SK-N-SH (cell line): Measurements from ENCODE around the gene SGPL1. TPM values are rescaled to one million over a fixed set of nuclear protein-coding genes. Genes with fewer than 3 reads are reported as not detected.
A peak's percentile ranks its signal among the peaks of the same experiment; 100 is the strongest.

Experiments used
- CTCF ChIA-PET: fragments of 300-600, 350-600 bp; formaldehyde crosslinking; extraction: SDS; loops from one replicate; lab custom pipeline; 2021; lab: Yijun Ruan, JAX
- POLR2A ChIA-PET: fragments of 350-600 bp; sonication (Branson Sonifier 250); formaldehyde crosslinking; extraction: SDS; loops from one replicate; lab custom pipeline; 2020; ENCODE audit warnings: antibody characterized with exemption, inconsistent platforms; lab: Yijun Ruan, JAX
- DNase-seq: peaks from one replicate; pipeline ENCODE4 v3.0.0; 2012
- H2AFZ ChIP-seq: fragments of 200-600 bp; sonication (generic); 2 replicates; pipeline ENCODE4 v1.8.1; 2016; ENCODE audit warnings: antibody characterized with exemption, mild to moderate bottlenecking, low read depth
- H3F3A ChIP-seq: fragments of 200-600 bp; sonication (generic); replicated peaks from 2 replicates; pipeline ENCODE3; 2016; ENCODE audit warnings: antibody characterized with exemption, mild to moderate bottlenecking; ENCODE audit not compliant: insufficient read depth
- H3K27ac ChIP-seq, 2 experiments: fragments of 200-500 bp in 1 of 2; fragments of 200-600 bp in 1 of 2; sonication (Bioruptor generic) in 1 of 2; sonication (generic), shearing (Covaris generic) in 1 of 2; 2 replicates each; pipeline versions ENCODE4 v1.5.1 to v1.6.1; 2014 to 2016; ENCODE audit warnings: low read depth in 2 of 2, inconsistent platforms in 1 of 2, low read length in 1 of 2, mild to moderate bottlenecking in 1 of 2, mixed read lengths in 1 of 2
- H3K27me3 ChIP-seq: fragments of 200-600 bp; sonication (generic), shearing (Covaris generic); 2 replicates; pipeline ENCODE4 v1.6.1; 2016; ENCODE audit warnings: mixed run types; ENCODE audit not compliant: insufficient read depth
- H3K36me3 ChIP-seq, 2 experiments: fragments of 200-500 bp in 1 of 2; fragments of 200-600 bp in 1 of 2; sonication (Bioruptor generic) in 1 of 2; sonication (generic) in 1 of 2; replicated peaks in 1 of 2; 2 replicates each; pipeline versions ENCODE3 to v1.5.1; 2014 to 2016; ENCODE audit warnings: low read length in 1 of 2, mild to moderate bottlenecking in 1 of 2; ENCODE audit not compliant: insufficient read depth in 2 of 2, control insufficient read depth in 1 of 2
- H3K4me1 ChIP-seq, 2 experiments: fragments of 200-500 bp in 1 of 2; fragments of 200-600 bp in 1 of 2; sonication (Bioruptor generic) in 1 of 2; sonication (generic), shearing (Covaris generic) in 1 of 2; 2 replicates each; pipeline versions ENCODE4 v1.5.1 to v1.6.1; 2014 to 2016; ENCODE audit warnings: low read depth in 1 of 2, low read length in 1 of 2, mixed run types in 1 of 2; ENCODE audit not compliant: insufficient read depth in 2 of 2, control insufficient read depth in 1 of 2
- H3K4me2 ChIP-seq: fragments of 200-600 bp; sonication (generic), shearing (Covaris generic); 2 replicates; pipeline ENCODE4 v1.6.1; 2017; ENCODE audit warnings: mixed run types
- H3K4me3 ChIP-seq, 2 experiments: fragments of 200-500 bp in 1 of 2; fragments of 200-600 bp in 1 of 2; sonication (Bioruptor generic) in 1 of 2; sonication (generic), shearing (Covaris generic) in 1 of 2; 2 replicates each; pipeline versions ENCODE4 v1.5.1 to v1.8.1; 2014 to 2016; ENCODE audit warnings: low read depth in 2 of 2, inconsistent platforms in 1 of 2, low read length in 1 of 2, mild to moderate bottlenecking in 1 of 2, mixed read lengths in 1 of 2, moderate library complexity in 1 of 2
- H3K79me2 ChIP-seq: fragments of 200-600 bp; sonication (generic); 2 replicates; pipeline ENCODE4 v1.8.1; 2017; ENCODE audit warnings: mild to moderate bottlenecking; ENCODE audit not compliant: insufficient read depth
- H3K9ac ChIP-seq: fragments of 200-600 bp; sonication (generic); 2 replicates; pipeline ENCODE4 v1.6.1; 2017; ENCODE audit warnings: mixed run types
- H3K9me2 ChIP-seq: fragments of 200-600 bp; sonication (generic); 2 replicates; pipeline ENCODE4 v1.6.1; 2017; ENCODE audit warnings: mixed run types
- H3K9me3 ChIP-seq: fragments of 200-600 bp; sonication (generic); 2 replicates; pipeline ENCODE4 v1.6.1; 2017; ENCODE audit warnings: mixed run types, mild to moderate bottlenecking, moderate library complexity
- H4K20me1 ChIP-seq: fragments of 200-600 bp; sonication (generic); 2 replicates; pipeline ENCODE4 v1.6.1; 2017; ENCODE audit warnings: mild to moderate bottlenecking, mixed run types; ENCODE audit not compliant: insufficient read depth
- CHD2 ChIP-seq: fragments of 150-350 bp; IDR thresholded peaks from 2 replicates; pipeline ENCODE4 v1.6.1; 2018; ENCODE audit warnings: low read length; ENCODE audit not compliant: partially characterized antibody
- CTCF ChIP-seq: fragments of 200-600 bp; sonication (generic); IDR thresholded peaks from 2 replicates; pipeline ENCODE4 v1.6.1; 2017; ENCODE audit warnings: antibody characterized with exemption, mild to moderate bottlenecking, moderate library complexity
- FOXM1 ChIP-seq: IDR thresholded peaks from 2 replicates; pipeline ENCODE4 v1.4.0; 2012; ENCODE audit warnings: low read depth, mild to moderate bottlenecking
- GABPA ChIP-seq: IDR thresholded peaks from 2 replicates; pipeline ENCODE4 v1.4.0; 2012; ENCODE audit warnings: low read depth, mild to moderate bottlenecking
- IRF3 ChIP-seq: fragments of 150-350 bp; IDR thresholded peaks from 2 replicates; pipeline ENCODE4 v1.6.1; 2016; ENCODE audit warnings: mild to moderate bottlenecking, low read depth, low read length
- JUND ChIP-seq: IDR thresholded peaks from 2 replicates; pipeline ENCODE4 v1.4.0; 2012
- MAX ChIP-seq: IDR thresholded peaks from 2 replicates; pipeline ENCODE4 v1.4.0; 2012; ENCODE audit warnings: low read depth
- NRF1 ChIP-seq: IDR thresholded peaks from 2 replicates; pipeline ENCODE4 v1.6.1; 2012; ENCODE audit warnings: low read depth, mild to moderate bottlenecking, low read length
- RAD21 ChIP-seq: IDR thresholded peaks from 2 replicates; pipeline ENCODE4 v1.6.1; 2012; ENCODE audit warnings: mild to moderate bottlenecking, low read length
- RCOR1 ChIP-seq: fragments of 150-350 bp; IDR thresholded peaks from 2 replicates; pipeline ENCODE4 v1.6.1; 2017; ENCODE audit warnings: antibody characterized with exemption, low read length
- SMC3 ChIP-seq: IDR thresholded peaks from 2 replicates; pipeline ENCODE4 v1.6.1; 2012; ENCODE audit warnings: low read depth, low read length, improper control_type of control experiment
- TAF1 ChIP-seq: IDR thresholded peaks from 2 replicates; pipeline ENCODE4 v1.6.1; 2012; ENCODE audit warnings: low read depth, mild to moderate bottlenecking, low read length, moderate library complexity, borderline replicate concordance
- TEAD4 ChIP-seq: IDR thresholded peaks from 2 replicates; pipeline ENCODE4 v1.4.0; 2012; ENCODE audit warnings: mild to moderate bottlenecking, borderline replicate concordance; ENCODE audit not compliant: insufficient read depth
- YY1 ChIP-seq: IDR thresholded peaks from 2 replicates; pipeline ENCODE4 v1.4.0; 2012; ENCODE audit warnings: low read depth, mild to moderate bottlenecking
- ZBTB33 ChIP-seq: IDR thresholded peaks from 2 replicates; pipeline ENCODE4 v1.4.0; 2012; ENCODE audit warnings: low read depth, borderline replicate concordance
- WGBS: methylation state at CpG from one replicate; pipeline ENCODE4 v1.1.6; 2017; ENCODE audit warnings: low lambda C conversion rate; 5-methylcytosine and 5-hydroxymethylcytosine counted together
- polyA plus RNA-seq, 3 experiments: library from polyadenylated mRNA; depleted of rRNA; stranded (reverse); fragments of >200 nt; gene quantifications; 2 replicates each; pipeline ENCODE4 v1.2.3, GENCODE V29; 2012
- TF ChIP-seq, protein P1 (sequence below): IDR thresholded peaks from 2 replicates; pipeline ENCODE4 v1.6.1; 2012; ENCODE audit warnings: mild to moderate bottlenecking, low read depth, low read length, moderate library complexity

Gene SGPL1, protein sequence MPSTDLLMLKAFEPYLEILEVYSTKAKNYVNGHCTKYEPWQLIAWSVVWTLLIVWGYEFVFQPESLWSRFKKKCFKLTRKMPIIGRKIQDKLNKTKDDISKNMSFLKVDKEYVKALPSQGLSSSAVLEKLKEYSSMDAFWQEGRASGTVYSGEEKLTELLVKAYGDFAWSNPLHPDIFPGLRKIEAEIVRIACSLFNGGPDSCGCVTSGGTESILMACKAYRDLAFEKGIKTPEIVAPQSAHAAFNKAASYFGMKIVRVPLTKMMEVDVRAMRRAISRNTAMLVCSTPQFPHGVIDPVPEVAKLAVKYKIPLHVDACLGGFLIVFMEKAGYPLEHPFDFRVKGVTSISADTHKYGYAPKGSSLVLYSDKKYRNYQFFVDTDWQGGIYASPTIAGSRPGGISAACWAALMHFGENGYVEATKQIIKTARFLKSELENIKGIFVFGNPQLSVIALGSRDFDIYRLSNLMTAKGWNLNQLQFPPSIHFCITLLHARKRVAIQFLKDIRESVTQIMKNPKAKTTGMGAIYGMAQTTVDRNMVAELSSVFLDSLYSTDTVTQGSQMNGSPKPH
- polyA plus RNA-seq (2012; rRNA removed), result 11.8 and 15.6 TPM in 2 replicates
- polyA plus RNA-seq (2012; cell fraction: cytosol; rRNA removed), result 14.3 and 14.7 TPM in 2 replicates
- polyA plus RNA-seq (2012; cell fraction: nucleus; rRNA removed), result 16.4 and 24.8 TPM in 2 replicates

DNA sequence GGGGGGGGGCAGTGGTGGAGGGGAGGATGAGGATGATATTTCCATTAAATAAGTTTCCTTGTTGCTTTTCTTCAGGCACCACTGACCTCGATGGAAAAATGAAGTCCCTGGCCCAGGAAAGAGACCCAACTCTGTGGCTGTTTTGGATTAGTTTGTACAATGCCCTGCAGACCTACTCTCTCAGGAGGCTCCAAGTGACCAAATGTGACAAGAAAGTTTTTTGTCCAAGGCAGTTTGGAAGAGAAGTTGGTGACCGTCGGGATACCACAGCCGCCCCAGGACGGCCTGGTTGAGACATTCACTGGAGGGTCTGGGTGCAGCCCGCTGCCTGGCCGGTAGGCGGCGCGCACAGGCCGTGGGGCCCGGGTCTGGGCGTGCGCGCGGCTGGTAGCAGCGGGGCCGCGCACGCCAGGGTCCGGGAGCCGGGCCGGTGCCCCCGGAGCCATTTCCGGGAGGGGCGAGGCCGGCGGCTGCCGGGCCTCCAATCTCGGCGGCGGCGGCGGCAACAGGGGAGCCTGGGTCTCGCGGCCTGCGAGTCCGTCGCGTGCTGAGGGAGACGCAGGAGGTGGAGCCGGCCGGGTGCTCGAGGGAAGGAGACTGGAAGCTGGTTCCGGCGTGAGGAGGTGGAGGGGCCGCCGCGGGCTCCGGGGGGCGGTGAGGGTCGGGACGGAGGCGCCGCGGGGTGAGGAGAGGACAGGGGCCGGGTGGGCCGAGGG lies at the start of gene SGPL1:
SGPL1 (plus strand) TSS at position 445 of the 716 bp plus-strand sequence. CDS start 906 bp downstream, outside the sequence.
- H3K9me3 ChIP-seq, result no peaks in the 10 kb centered on the region
- H3K27me3 ChIP-seq, result no peaks in the 10 kb centered on the region
- DNase-seq, result peak; percentile 99
- H4K20me1 ChIP-seq, result peaks cover 4% of the 10 kb centered on the region; the same call in 1 of the 2 replicates
- WGBS, result 32% methylated on average over 6 of the region's 58 CpGs
- no peak for TF ChIP-seq ZBTB33
- no peak for TF ChIP-seq JUND
- 0 out of 2 replicates have a peak, but pooled peaks have one; percentile 28 for TF ChIP-seq YY1
- no peak for TF ChIP-seq FOXM1
- peak; percentile 89 for TF ChIP-seq RAD21
- TF ChIP-seq CHD2, result peak; percentile 28
- no peak for TF ChIP-seq IRF3
- 0 out of 2 replicates have a peak, but pooled peaks have one; percentile 26 for TF ChIP-seq RCOR1
- peak; percentile 85 for TF ChIP-seq CTCF
- no peak for TF ChIP-seq TEAD4
- TF ChIP-seq NRF1, result peak; percentile 48; the same call in 1 of the 2 replicates
- TF ChIP-seq, protein P1, sequence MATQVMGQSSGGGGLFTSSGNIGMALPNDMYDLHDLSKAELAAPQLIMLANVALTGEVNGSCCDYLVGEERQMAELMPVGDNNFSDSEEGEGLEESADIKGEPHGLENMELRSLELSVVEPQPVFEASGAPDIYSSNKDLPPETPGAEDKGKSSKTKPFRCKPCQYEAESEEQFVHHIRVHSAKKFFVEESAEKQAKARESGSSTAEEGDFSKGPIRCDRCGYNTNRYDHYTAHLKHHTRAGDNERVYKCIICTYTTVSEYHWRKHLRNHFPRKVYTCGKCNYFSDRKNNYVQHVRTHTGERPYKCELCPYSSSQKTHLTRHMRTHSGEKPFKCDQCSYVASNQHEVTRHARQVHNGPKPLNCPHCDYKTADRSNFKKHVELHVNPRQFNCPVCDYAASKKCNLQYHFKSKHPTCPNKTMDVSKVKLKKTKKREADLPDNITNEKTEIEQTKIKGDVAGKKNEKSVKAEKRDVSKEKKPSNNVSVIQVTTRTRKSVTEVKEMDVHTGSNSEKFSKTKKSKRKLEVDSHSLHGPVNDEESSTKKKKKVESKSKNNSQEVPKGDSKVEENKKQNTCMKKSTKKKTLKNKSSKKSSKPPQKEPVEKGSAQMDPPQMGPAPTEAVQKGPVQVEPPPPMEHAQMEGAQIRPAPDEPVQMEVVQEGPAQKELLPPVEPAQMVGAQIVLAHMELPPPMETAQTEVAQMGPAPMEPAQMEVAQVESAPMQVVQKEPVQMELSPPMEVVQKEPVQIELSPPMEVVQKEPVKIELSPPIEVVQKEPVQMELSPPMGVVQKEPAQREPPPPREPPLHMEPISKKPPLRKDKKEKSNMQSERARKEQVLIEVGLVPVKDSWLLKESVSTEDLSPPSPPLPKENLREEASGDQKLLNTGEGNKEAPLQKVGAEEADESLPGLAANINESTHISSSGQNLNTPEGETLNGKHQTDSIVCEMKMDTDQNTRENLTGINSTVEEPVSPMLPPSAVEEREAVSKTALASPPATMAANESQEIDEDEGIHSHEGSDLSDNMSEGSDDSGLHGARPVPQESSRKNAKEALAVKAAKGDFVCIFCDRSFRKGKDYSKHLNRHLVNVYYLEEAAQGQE, result no peak; the same call in 1 of the 2 replicates
- peak; percentile 74 for TF ChIP-seq TAF1
- TF ChIP-seq MAX, result 0 out of 2 replicates have a peak, but pooled peaks have one; percentile 9
- peak; percentile 42; the same call in 1 of the 2 replicates for TF ChIP-seq GABPA
- peak; percentile 96 for TF ChIP-seq SMC3
- POLR2A ChIA-PET, result interaction anchor here (1.3 to 2.1 kb wide), 2 partner anchors 59 to 72 kb away, joined by 3 to 10 read pairs; partner anchors contain the start of gene PCBD1
- peak within 1 kb of the TSS; percentile 92 to 96 for H3K27ac ChIP-seq
- H3K36me3 ChIP-seq, result peaks cover 14 to 20% of the 10 kb centered on the region in 2 experiments
- no peaks in the 10 kb centered on the region for H3K9me2 ChIP-seq
- peaks cover 5 to 11% of the 10 kb centered on the region in 2 experiments; a peak in 3 of 4 replicates for H3K4me1 ChIP-seq
- H3K4me3 ChIP-seq, result peak within 1 kb of the TSS; percentile 66 to 89
- peak within 1 kb of the TSS; percentile 84 for H3K9ac ChIP-seq
- H3K4me2 ChIP-seq, result peak within 1 kb of the TSS; percentile 82
- CTCF ChIA-PET, result interaction anchor here (0.6 to 5.7 kb wide), 19 partner anchors 9 to 354 kb away, joined by 3 to 84 read pairs (median 4); partner anchors contain the start of gene PCBD1
- H2AFZ ChIP-seq, result peak within 1 kb of the TSS; percentile 79; the same call in 1 of the 2 replicates
- H3K79me2 ChIP-seq, result peaks cover 41% of the 10 kb centered on the region
- peaks cover 10% of the 10 kb centered on the region for H3F3A ChIP-seq
